Panc1 (cell line): ENCODE measurements around the gene AK4.

Experiments
- CTCF ChIP-seq: fragments of 450-650 bp; IDR thresholded peaks from 2 replicates; pipeline ENCODE4 v1.5.1; 2017; ENCODE audit warnings: mild to moderate bottlenecking
- POLR2AphosphoS5 ChIP-seq: IDR thresholded peaks from 2 replicates; pipeline ENCODE4 v1.6.1; 2012; ENCODE audit warnings: mild to moderate bottlenecking, low read depth, low read length, moderate library complexity
- REST ChIP-seq, 2 experiments: IDR thresholded peaks; 2 replicates each; pipeline ENCODE4 v1.6.1; 2011 to 2012; ENCODE audit warnings: low read depth in 2 of 2, control low read depth in 1 of 2, low read length in 1 of 2, mild to moderate bottlenecking in 1 of 2, moderate library complexity in 1 of 2; ENCODE audit not compliant: insufficient read depth in 1 of 2
- SIN3A ChIP-seq: IDR thresholded peaks from 2 replicates; pipeline ENCODE4 v1.6.1; 2012; ENCODE audit warnings: low read depth, mild to moderate bottlenecking, low read length, moderate library complexity, borderline replicate concordance; ENCODE audit not compliant: insufficient read depth

- TF ChIP-seq CTCF, result no peak
- no peak for TF ChIP-seq REST (IDR thresholded peaks at IDR 0.05; ENCODE audit: insufficient read depth in 1 of 2, low read depth in 2 of 2, low read length in 1 of 2)
- no peak for TF ChIP-seq SIN3A
- TF ChIP-seq POLR2AphosphoS5, result no peak
These were observed 18.7 kb downstream of the AK4 start for GRCh38 chr1:65166572-65167305.
